Activated CD8-positive, alpha-beta memory T cell treated with anti-CD3 and anti-CD28 coated beads for 1 hour (primary cell): ENCODE measurements around the gene CRABP1.
"Not testable (repeated sequence)": the region's sequence is repeated elsewhere in the genome, so short reads cannot be mapped to it uniquely, and the experiment has no call there.

Experiments
- DNase-seq, 2 donors: peaks; one replicate each; pipeline ENCODE4 v3.0.0-alpha.2; 2020; ENCODE audit warnings: low read depth in 1 of 2; ENCODE audit errors: extremely low read depth in 1 of 2

Gene CRABP1

GRCh38 chr15:78369161-78369560 lies 29.0 kb downstream of the CRABP1 start:
- DNase-seq: no peak

- DNase-seq: no peak
Measured at GRCh38 chr15:78370013-78370412, 29.9 kb downstream of the CRABP1 start.

GRCh38 chr15:78372880-78373279 lies 32.7 kb downstream of the CRABP1 start:
- DNase-seq: no peak

- DNase-seq: no peak
Measured at GRCh38 chr15:78374436-78375393, 34.6 kb downstream of the CRABP1 start.

GRCh38 chr15:78380143-78380542 lies 40.0 kb downstream of the CRABP1 start:
- not testable (repeated sequence) for DNase-seq

- DNase-seq: no peak
Measured at GRCh38 chr15:78382114-78382880, 42.1 kb downstream of the CRABP1 start.

- no peak for DNase-seq
Measured at GRCh38 chr15:78384651-78385050, 44.5 kb downstream of the CRABP1 start.

- no peak for DNase-seq
Measured at GRCh38 chr15:78387246-78388037, 47.3 kb downstream of the CRABP1 start.

- no peak for DNase-seq
Measured at GRCh38 chr15:78388865-78389264, 48.7 kb downstream of the CRABP1 start.

- no peak for DNase-seq
Measured at GRCh38 chr15:78389322-78389721, 49.2 kb downstream of the CRABP1 start.

GRCh38 chr15:78389738-78390137 lies 49.6 kb downstream of the CRABP1 start:
- DNase-seq: no peak

GRCh38 chr15:78390242-78390641 lies 50.1 kb downstream of the CRABP1 start:
- DNase-seq: no peak

GRCh38 chr15:78390826-78391225 lies 50.7 kb downstream of the CRABP1 start:
- no peak for DNase-seq

GRCh38 chr15:78391781-78392180 lies 51.6 kb downstream of the CRABP1 start:
- DNase-seq: no peak

- no peak for DNase-seq
Measured at GRCh38 chr15:78392430-78392829, 52.3 kb downstream of the CRABP1 start.

GRCh38 chr15:78393137-78393536 lies 53.0 kb downstream of the CRABP1 start:
- DNase-seq: no peak

GRCh38 chr15:78394026-78394425 lies 53.9 kb downstream of the CRABP1 start:
- DNase-seq: no peak

- no peak for DNase-seq
Measured at GRCh38 chr15:78394981-78395616, 54.9 kb downstream of the CRABP1 start.

- no peak for DNase-seq
Measured at GRCh38 chr15:78396186-78396814, 56.1 kb downstream of the CRABP1 start.

GRCh38 chr15:78396976-78397375 lies 56.8 kb downstream of the CRABP1 start:
- DNase-seq: no peak
